IPS-NIHi11 (cell line): Measurements from ENCODE around the gene RNPS1.
A peak's percentile ranks its signal among the peaks of the same experiment; 100 is the strongest.

ENCODE experiments used
- DNase-seq: peaks from one replicate; pipeline ENCODE4 v3.0.0; 2012; ENCODE audit warnings: mixed read lengths, low spot score

RNPS1 gene

DNA sequence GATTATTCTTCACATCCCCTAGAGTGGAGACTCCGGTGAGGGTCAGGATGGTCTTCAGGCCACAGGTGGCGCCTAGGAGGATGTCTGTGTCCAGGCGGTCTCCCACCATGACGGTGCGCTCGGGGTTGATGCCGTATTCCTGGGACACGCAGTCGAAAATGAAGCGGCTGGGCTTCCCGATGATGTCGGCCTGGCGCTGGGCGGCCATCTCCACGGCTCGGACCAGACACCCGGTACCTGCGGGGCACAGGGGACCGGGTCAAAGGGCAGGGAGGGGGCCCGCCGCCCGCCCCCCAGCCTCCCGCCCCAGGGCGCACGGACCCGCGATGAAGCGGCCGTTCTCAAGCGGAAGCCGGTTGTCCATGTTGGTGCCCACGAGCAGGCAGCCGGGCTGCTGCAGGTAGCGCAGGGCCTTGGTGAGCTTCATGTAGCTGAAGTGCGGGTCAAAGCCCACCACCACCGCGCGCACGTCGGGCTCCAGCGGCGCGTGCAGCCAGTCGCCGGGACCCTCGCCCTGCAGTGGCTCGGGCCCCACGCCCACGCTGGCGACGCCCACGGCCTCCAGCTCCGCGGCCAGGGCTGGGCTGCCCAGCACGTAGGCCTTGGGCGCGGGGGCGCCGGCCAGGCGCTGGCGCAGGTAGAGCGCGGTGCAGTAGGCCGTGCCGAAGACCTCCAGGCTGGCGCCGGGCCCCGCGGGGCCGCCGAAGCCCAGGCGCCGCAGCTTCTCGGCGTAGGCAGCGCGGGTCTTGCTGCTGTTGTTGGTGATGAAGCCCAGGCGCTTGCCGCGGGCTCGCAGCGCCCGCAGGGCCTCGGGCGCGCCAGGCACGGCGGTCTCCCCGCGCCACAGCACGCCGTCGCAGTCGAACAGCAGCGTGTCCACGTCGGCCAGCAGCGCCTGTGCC lies 53.9 kb downstream of the RNPS1 start:
- DNase-seq = no peak

- DNase-seq = no peak
Observed at GRCh38 chr16:2212362-2213324, 55.3 kb downstream of the RNPS1 start.

GRCh38 chr16:2211923-2212347 lies 56.0 kb downstream of the RNPS1 start:
- no peak for DNase-seq

DNA sequence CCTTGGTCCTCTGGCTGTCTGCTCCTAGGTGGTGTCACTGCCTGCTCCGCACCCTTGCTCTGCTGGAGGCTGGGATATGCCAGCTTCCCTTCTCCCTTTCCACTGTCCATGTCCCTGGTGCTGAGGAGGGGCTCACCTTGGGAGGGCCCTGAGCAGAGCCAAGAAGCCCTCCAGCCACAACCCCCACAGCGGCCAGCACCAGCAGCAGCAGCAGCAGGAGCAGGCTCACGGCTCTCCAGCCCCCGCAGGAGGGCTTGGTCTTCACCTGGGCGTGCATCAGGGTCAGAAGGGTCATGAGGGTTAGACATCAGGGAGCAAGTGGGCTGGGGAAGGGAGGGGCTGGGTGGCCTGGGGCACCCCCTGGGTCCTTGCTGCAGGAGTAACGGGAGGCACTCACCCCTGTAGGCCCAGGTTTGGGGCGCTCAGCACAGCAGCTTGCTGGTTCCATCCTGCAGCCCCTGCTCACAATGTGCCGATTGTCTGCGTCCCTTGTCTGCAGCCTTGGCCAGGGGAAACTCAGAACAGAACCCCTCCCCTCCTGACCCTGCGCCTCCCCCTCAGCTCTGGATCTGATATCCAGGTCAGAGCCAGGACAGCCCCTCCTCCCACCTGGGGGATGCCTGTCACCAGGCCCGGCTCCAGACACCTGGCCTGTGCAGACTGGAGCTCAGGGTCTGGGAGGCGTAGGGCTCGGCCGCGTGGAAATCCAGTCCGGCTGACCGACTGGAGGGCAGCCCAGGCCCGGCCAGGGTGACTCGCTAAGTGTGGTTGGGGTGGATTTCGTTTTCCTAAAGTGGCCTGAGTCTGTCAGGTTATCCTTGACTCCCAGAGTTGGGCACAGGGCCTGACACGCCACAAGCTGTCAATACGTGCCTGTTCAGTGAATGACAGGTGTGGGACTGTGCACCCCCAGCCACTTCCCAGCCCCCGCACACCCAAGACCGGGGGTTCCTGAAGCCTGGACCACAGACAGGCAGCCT lies 57.2 kb downstream of the RNPS1 start, which contains the start of gene BRICD5:
BRICD5 (minus strand) TSS at position 478 of the 980 bp plus-strand sequence; CDS start at position 448, 30 bp downstream.
- DNase-seq = no peak

GRCh38 chr16:2210009-2210332 lies 58.0 kb downstream of the RNPS1 start:
- no peak for DNase-seq

- no peak for DNase-seq
Observed at GRCh38 chr16:2209258-2210008, 58.5 kb downstream of the RNPS1 start.

DNA sequence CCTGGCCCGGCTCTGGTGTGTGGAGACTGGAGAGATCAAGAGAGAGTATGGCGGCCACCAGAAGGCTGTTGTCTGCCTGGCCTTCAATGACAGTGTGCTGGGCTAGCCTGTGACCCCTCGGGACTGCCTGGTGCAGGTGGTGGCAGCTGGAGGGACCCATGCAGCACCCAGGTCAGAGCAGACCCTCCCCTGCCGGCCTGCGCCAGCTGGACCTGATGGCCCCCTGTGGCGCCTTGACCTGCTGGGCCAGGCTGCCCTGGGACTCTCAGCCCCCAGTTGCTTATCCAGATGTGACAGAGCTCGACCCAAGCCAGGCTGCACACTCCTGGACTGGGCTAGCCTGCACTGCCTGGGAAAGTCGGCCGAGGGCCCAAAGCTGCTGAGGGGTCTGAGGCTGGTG lies 59.2 kb downstream of the RNPS1 start:
- DNase-seq = no peak

GRCh38 chr16:2208308-2208707 lies 59.6 kb downstream of the RNPS1 start:
- no peak for DNase-seq

GRCh38 chr16:2207872-2208271 lies 60.1 kb downstream of the RNPS1 start:
- DNase-seq = no peak

- no peak for DNase-seq
Observed at GRCh38 chr16:2206780-2207433, 61.0 kb downstream of the RNPS1 start.

DNA sequence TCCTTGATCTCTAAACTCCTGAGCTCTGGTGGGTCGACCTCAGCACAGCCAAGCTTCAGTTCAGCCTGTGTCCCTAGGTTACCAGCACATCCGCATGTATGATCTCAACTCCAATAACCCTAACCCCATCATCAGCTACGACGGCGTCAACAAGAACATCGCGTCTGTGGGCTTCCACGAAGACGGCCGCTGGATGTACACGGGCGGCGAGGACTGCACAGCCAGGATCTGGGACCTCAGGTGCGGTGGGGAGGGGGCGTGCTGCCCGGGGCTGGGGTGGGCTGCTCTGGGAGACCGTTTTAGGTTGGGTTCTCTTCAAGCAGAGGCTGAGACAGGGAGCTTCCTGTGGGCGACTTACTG lies 61.5 kb downstream of the RNPS1 start:
- no peak for DNase-seq

GRCh38 chr16:2205967-2206313 lies 62.0 kb downstream of the RNPS1 start:
- DNase-seq = peak; percentile 41

GRCh38 chr16:2205104-2205966 lies 62.6 kb downstream of the RNPS1 start, which contains the start of gene MLST8:
Gene MLST8 (plus strand): TSS chr16:2205454. CDS start chr16:2206086, 632 bp downstream.
- peak; percentile 96 for DNase-seq

- DNase-seq = no peak
Observed at GRCh38 chr16:2204416-2205103, 63.4 kb downstream of the RNPS1 start.
